H9 (cell line): ENCODE results near the gene TFDP1. TPM values are rescaled to one million over a fixed set of nuclear protein-coding genes. Genes with fewer than 3 reads are reported as not detected.

ENCODE experiments used
- DNase-seq: peaks from one replicate; pipeline ENCODE4 v3.0.0-alpha.2; 2017
- H2AFZ ChIP-seq: one replicate; pipeline ENCODE4 v1.6.1; 2013; ENCODE audit warnings: mild to moderate bottlenecking, low read length, control low read depth, moderate library complexity
- H2AK5ac ChIP-seq: 2 replicates; pipeline ENCODE4 v1.6.1; 2013; ENCODE audit warnings: low read length, control low read depth, mixed read lengths; ENCODE audit not compliant: insufficient read length
- H2BK120ac ChIP-seq: one replicate; pipeline ENCODE4 v1.6.1; 2013; ENCODE audit warnings: low read depth, mild to moderate bottlenecking, low read length, control low read depth, inconsistent platforms; ENCODE audit not compliant: poor library complexity, severe bottlenecking
- H2BK12ac ChIP-seq: 2 replicates; pipeline ENCODE4 v1.6.1; 2013; ENCODE audit warnings: low read length, control low read depth, mixed read lengths, low read depth; ENCODE audit not compliant: insufficient read length
- H2BK15ac ChIP-seq: 2 replicates; pipeline ENCODE4 v1.6.1; 2013; ENCODE audit warnings: low read depth, low read length, control low read depth
- H2BK20ac ChIP-seq: one replicate; pipeline ENCODE4 v1.6.1; 2013; ENCODE audit warnings: low read depth, mild to moderate bottlenecking, low read length, control low read depth, inconsistent platforms; ENCODE audit not compliant: poor library complexity, severe bottlenecking
- H2BK5ac ChIP-seq: 2 replicates; pipeline ENCODE4 v1.6.1; 2013; ENCODE audit warnings: low read length, control low read depth, mixed read lengths; ENCODE audit not compliant: insufficient read length
- H3K14ac ChIP-seq: 2 replicates; pipeline ENCODE4 v1.6.1; 2013; ENCODE audit warnings: low read length, control low read depth; ENCODE audit not compliant: insufficient read depth
- H3K18ac ChIP-seq: 2 replicates; pipeline ENCODE4 v1.6.1; 2013; ENCODE audit warnings: low read depth, mild to moderate bottlenecking, mixed read lengths, low read length, control low read depth; ENCODE audit not compliant: insufficient read length
- H3K23ac ChIP-seq: 2 replicates; pipeline ENCODE4 v1.6.1; 2013; ENCODE audit warnings: low read length, control low read depth, mixed read lengths, low read depth; ENCODE audit not compliant: insufficient read length
- H3K23me2 ChIP-seq: 2 replicates; pipeline ENCODE4 v1.6.1; 2013; ENCODE audit warnings: low read depth, mild to moderate bottlenecking, mixed read lengths, low read length, control low read depth; ENCODE audit not compliant: insufficient read length, poor library complexity, severe bottlenecking
- H3K27ac ChIP-seq: 2 replicates; pipeline ENCODE4 v1.5.1; 2013; ENCODE audit warnings: low read length, control low read depth, mixed read lengths, low read depth; ENCODE audit not compliant: insufficient read length
- H3K27me3 ChIP-seq: 2 replicates; pipeline ENCODE4 v1.6.1; 2013; ENCODE audit warnings: low read length, control low read depth, inconsistent platforms; ENCODE audit not compliant: insufficient read depth
- H3K4ac ChIP-seq: 2 replicates; pipeline ENCODE4 v1.6.1; 2013; ENCODE audit warnings: low read depth, mild to moderate bottlenecking, control low read depth, inconsistent platforms, low read length, moderate library complexity
- H3K4me1 ChIP-seq: 2 replicates; pipeline ENCODE4 v1.6.1; 2013; ENCODE audit warnings: low read length, control low read depth, inconsistent platforms; ENCODE audit not compliant: insufficient read depth
- H3K4me2 ChIP-seq: 2 replicates; pipeline ENCODE4 v1.6.1; 2013; ENCODE audit warnings: low read length, control low read depth, mixed read lengths; ENCODE audit not compliant: insufficient read length, insufficient read depth
- H3K56ac ChIP-seq: 2 replicates; pipeline ENCODE4 v1.6.1; 2013; ENCODE audit warnings: low read depth, mild to moderate bottlenecking, mixed read lengths, low read length, control low read depth; ENCODE audit not compliant: insufficient read length
- H3K79me1 ChIP-seq: 2 replicates; pipeline ENCODE4 v1.6.1; 2013; ENCODE audit warnings: low read depth, mild to moderate bottlenecking, moderate library complexity, low read length, control low read depth, inconsistent platforms; ENCODE audit not compliant: insufficient read depth, poor library complexity, severe bottlenecking
- H3K79me2 ChIP-seq: 2 replicates; pipeline ENCODE4 v1.6.1; 2013; ENCODE audit warnings: low read length, control low read depth, inconsistent platforms; ENCODE audit not compliant: insufficient read depth
- H3K9ac ChIP-seq: 2 replicates; pipeline ENCODE4 v1.6.1; 2013; ENCODE audit warnings: low read length, control low read depth, mixed read lengths; ENCODE audit not compliant: insufficient read length; ENCODE audit errors: extremely low read depth
- H3K9me3 ChIP-seq: one replicate; pipeline ENCODE4 v1.6.1; 2013; ENCODE audit warnings: low read depth, low read length, inconsistent platforms; ENCODE audit not compliant: control insufficient read depth
- H3T11ph ChIP-seq: one replicate; pipeline ENCODE4 v1.6.1; 2013; ENCODE audit warnings: mild to moderate bottlenecking, low read length, control low read depth, inconsistent platforms
- H4K20me1 ChIP-seq: one replicate; pipeline ENCODE4 v1.6.1; 2013; ENCODE audit not compliant: control insufficient read depth, insufficient read length, insufficient read depth
- H4K5ac ChIP-seq: 2 replicates; pipeline ENCODE4 v1.6.1; 2013; ENCODE audit warnings: low read depth, mild to moderate bottlenecking, mixed read lengths, low read length, control low read depth; ENCODE audit not compliant: insufficient read length
- H4K8ac ChIP-seq: replicated peaks from 2 replicates; pipeline ENCODE4 v1.6.1; 2013; ENCODE audit warnings: low read length, control low read depth, mixed read lengths, low read depth; ENCODE audit not compliant: insufficient read length
- H4K91ac ChIP-seq: 2 replicates; pipeline ENCODE4 v1.6.1; 2013; ENCODE audit warnings: low read depth, mild to moderate bottlenecking, moderate library complexity, mixed read lengths, low read length, control low read depth; ENCODE audit not compliant: insufficient read length
- H3K27ac Mint-ChIP-seq, 3 experiments: 2 replicates in 2 of 3; 3 replicates in 1 of 3; pipeline ENCODE4 v1.8.0; 2020 to 2021; ENCODE audit warnings: mixed read lengths in 3 of 3, mild to moderate bottlenecking in 1 of 3, moderate library complexity in 1 of 3
- H3K27me3 Mint-ChIP-seq: 2 replicates; pipeline ENCODE4 v1.8.0; 2021; ENCODE audit warnings: low read depth, mild to moderate bottlenecking, moderate library complexity, mixed read lengths
- H3K36me3 Mint-ChIP-seq, 3 experiments: 2 replicates in 2 of 3; 3 replicates in 1 of 3; pipeline ENCODE4 v1.8.0; 2020 to 2021; ENCODE audit warnings: low read depth in 3 of 3, mixed read lengths in 3 of 3; ENCODE audit not compliant: insufficient read depth in 1 of 3
- H3K4me1 Mint-ChIP-seq, 2 experiments: 2 replicates each; pipeline ENCODE4 v1.8.0; 2020; ENCODE audit warnings: mixed read lengths in 2 of 2
- H3K4me3 Mint-ChIP-seq, 2 experiments: 2 replicates in 1 of 2; 3 replicates in 1 of 2; pipeline ENCODE4 v1.8.0; 2020 to 2021; ENCODE audit warnings: mild to moderate bottlenecking in 2 of 2, mixed read lengths in 2 of 2, moderate library complexity in 1 of 2
- H3K9me3 Mint-ChIP-seq, 2 experiments: 2 replicates in 1 of 2; 3 replicates in 1 of 2; pipeline ENCODE4 v1.8.0; 2020; ENCODE audit warnings: mild to moderate bottlenecking in 2 of 2, mixed read lengths in 2 of 2, moderate library complexity in 1 of 2
- CTCF ChIP-seq: fragments of 200-600 bp; sonication (generic); conservative IDR thresholded peaks from 3 replicates; pipeline ENCODE4 v1.8.0; 2021; ENCODE audit warnings: antibody characterized with exemption, mild to moderate bottlenecking
- WGBS: extraction: QIAGEN DNeasy Blood & Tissue Kit; methylation state at CpG from one replicate; pipeline ENCODE4 v1.1.7; 2013; ENCODE audit warnings: missing lambda C conversion rate, low lambda C conversion rate, mixed read lengths; ENCODE audit not compliant: insufficient read length; ENCODE audit errors: extremely low coverage; 5-methylcytosine and 5-hydroxymethylcytosine counted together
- total RNA-seq: library from RNA; stranded (reverse); gene quantifications from 2 replicates; pipeline ENCODE4 v1.2.1, GENCODE V29; 2021

TFDP1 gene
- total RNA-seq, 1 experiment from 2014 or later = 111 TPM

DNA sequence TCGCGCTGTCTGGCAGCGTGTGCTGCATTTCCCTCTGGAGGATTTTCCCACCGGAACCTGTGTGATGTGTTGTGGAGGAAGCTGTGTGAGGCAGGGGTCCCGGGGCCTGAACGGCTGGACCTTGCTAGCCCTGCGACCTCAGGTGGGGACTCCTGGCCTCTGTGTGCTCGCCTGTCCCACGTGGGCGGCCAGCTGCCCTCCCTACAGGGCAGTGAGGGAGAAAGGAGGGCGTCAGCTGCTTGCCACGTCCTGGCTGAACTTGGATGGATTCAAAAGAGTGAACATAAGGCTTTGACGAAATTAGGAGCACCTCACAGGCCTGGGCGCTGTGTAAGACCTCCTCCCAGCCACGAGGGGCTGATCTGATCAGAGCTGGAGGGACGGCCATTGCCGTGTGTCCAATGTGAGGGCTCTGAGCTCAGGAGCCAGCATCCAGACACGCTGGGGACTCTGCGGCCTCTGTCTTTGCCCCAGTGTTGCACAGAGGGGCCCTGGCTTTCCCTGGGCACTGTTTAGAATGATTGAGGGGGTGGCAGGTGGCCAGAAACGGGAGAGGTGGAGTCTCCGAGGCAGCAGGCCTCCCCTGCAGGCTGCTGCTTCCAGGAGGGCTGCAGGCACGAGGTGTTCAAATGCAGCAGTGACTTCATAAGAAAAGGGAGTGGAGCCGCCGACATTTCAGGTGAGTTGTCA is 13.0 kb downstream of the TFDP1 start:
- TF ChIP-seq CTCF = no peak
- Mint-ChIP-seq H3K36me3 (peaks cover 53 to 62% (median 58%) of the 10 kb centered on the region in 3 experiments), H3K4me1 (peaks cover 11% of the 10 kb centered on the region in 2 experiments), H3K27me3 (no peaks in the 10 kb centered on the region), H3K9me3 (peaks cover 3 to 6% of the 10 kb centered on the region in 2 experiments; a peak in 3 of 5 replicates), H3K27ac (peak overlapping the region in 2 of 3 experiments; percentile 39 to 66; a peak in 3 of 7 replicates), H3K4me3 (no peak overlapping the region)
- Histone ChIP-seq H4K8ac (no peak overlapping the region), H2BK15ac (no peak overlapping the region), H3K18ac (no peak overlapping the region), H3K79me1 (peaks cover 7% of the 10 kb centered on the region), H3K4ac (no peak overlapping the region), H4K5ac (no peak overlapping the region), H3K23me2 (no peaks in the 10 kb centered on the region), H3K79me2 (peaks cover 17% of the 10 kb centered on the region; the same call in 1 of the 2 replicates), H3K56ac (no peak overlapping the region), H3K4me2 (no peak overlapping the region), H2BK12ac (no peak overlapping the region), H2AFZ (no peak overlapping the region), H3K23ac (no peak overlapping the region), H3K27ac (no peak overlapping the region), H2BK120ac (no peak overlapping the region), H3K27me3 (no peaks in the 10 kb centered on the region), H3T11ph (no peak overlapping the region), H3K14ac (no peak overlapping the region; the same call in 1 of the 2 replicates), H4K91ac (no peak overlapping the region), H4K20me1 (no peaks in the 10 kb centered on the region), H3K9ac (no peak overlapping the region), H3K9me3 (no peaks in the 10 kb centered on the region), H2BK5ac (no peak overlapping the region), H2BK20ac (no peak overlapping the region), H3K4me1 (no peaks in the 10 kb centered on the region), H2AK5ac (no peak overlapping the region)
- WGBS = no CpG with 5 or more reads among the region's 24 CpGs
- DNase-seq = peak; percentile 21
